ENCODE results near the gene UIMC1. TPM values are rescaled to one million over a fixed set of nuclear protein-coding genes. Genes with fewer than 3 reads are reported as not detected.

The UIMC1 gene
- polyA plus RNA-seq, 12 donors, result 15.1 to 47.4 (median 31.0) TPM; not detected in 1

DNA sequence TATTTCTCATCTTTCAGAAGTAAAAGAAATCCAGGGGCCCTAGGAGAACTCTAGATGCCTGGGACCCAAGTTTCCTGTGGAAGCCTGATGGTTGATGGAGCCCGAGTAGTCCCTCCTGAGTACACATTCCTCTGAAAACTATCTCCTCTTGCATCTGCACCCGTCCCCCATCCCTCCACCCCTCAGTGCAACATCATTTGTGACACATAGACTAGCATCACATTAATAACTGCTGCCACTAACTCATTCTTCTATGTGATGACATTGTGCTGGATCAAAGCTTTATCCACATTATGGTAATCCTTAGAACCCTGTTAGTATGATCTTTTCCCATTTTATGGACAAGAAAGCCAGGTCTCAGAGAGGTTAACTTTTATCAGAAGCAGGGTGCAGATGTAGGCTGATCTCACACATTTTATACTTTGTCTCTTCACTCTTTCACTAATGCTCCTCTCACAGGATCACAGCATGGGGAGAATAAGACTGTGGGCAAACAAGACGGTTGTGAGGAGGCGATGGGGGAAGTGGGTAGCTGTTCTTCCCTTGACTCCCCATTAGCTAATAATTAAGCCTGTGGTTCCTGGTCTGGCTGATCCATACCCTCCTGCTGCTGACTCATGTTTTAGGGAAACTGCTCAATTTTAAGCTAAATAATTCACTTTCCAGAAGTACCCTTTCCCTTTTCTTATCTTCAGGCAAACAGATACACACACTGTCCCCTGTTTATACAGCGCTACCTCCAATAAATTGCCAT lies 103.5 kb downstream of the UIMC1 start:
- no peak for DNase-seq

DNA sequence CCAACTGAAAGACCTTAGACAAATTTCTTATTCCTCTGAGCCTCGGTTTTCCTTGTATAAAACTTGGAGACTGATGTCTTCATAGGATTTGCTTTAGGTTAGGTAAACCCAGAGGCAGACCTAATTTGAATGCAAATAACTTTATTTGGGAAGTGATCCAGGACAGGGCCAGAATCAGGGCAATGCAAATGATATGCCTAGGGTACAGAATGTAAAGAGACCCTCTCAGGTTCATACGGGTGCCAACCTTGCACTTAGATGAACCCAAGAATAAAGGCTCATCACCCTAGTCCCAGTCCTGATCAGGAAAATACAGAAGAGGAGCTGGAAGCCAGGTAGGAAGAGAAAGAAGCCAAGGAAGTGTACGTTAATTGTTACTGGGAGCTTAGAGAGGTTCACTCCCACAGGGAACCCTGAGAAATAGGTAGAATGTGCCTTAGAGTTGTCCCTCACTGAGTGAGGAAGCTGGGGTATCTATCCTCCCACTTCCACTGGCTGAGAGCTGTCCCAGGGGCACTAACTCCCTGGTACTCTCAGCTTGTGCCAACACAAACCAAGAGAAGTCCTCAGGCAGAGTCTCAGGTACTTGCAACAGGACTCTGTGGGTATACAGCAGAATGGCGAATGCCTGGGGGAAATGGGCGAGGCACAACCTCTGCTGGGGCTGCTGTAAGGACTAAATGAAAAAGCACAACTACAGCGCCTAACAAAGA lies 104.3 kb downstream of the UIMC1 start:
- no peak for DNase-seq

DNA sequence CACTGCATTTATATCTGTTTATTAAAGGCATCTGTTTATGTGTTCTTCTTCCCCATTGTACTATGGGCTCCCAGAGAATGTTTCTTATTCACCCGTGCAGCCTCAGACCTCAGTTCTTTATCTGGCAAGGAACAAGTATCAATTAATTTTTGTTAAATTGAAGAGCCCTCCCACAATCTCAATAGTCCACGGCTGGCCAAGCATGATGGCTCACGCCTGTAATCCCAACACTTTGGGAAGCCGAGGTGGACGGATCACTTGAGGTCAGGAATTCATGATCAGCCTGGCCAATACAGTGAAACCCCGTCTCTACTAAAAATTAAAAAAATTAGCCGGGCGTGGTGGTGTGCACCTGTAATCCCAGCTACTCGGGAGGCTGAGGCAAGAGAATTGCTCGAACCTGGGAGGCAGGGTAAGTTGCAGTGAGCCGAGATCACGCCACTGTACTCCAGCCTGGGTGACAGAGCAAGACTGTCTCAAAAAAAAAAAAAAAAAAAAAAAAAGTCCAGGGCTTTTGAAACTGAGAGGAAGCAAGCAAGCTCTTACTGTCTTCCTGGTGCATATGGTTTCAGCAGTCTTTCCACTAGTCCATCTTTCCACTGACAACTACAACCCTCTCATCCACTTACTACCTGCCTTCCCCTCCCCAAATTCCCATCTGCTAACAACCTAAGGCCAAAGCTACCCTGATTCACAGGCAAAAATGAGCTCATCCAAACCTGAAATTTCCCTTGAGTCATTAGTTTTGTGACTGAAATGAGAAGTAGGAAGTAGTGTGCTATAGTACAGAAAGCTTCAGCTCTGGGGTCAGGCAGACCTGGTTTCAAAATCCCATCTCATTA lies 105.1 kb downstream of the UIMC1 start:
- no peak for DNase-seq

DNA sequence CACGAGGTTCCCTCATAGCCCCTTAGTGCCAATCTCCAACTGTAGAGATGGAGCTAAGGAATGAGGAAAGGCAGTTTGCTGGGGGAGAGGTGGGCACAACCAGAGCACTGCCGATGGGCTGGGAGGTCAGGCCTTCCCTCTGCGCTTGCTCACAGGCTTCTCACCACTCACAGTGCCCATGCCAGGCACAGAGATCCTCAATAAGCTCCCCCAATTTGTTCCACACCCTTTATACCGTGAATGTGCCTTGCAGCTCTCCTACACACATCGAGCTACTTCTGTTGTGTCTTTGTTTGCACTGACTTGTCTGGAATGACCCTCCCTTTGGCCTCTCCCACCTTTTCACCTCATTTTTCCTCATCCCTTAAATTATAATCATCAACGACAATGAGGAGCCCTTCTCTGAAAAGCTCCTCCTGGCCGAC lies 105.8 kb downstream of the UIMC1 start:
- no peak for DNase-seq

DNA sequence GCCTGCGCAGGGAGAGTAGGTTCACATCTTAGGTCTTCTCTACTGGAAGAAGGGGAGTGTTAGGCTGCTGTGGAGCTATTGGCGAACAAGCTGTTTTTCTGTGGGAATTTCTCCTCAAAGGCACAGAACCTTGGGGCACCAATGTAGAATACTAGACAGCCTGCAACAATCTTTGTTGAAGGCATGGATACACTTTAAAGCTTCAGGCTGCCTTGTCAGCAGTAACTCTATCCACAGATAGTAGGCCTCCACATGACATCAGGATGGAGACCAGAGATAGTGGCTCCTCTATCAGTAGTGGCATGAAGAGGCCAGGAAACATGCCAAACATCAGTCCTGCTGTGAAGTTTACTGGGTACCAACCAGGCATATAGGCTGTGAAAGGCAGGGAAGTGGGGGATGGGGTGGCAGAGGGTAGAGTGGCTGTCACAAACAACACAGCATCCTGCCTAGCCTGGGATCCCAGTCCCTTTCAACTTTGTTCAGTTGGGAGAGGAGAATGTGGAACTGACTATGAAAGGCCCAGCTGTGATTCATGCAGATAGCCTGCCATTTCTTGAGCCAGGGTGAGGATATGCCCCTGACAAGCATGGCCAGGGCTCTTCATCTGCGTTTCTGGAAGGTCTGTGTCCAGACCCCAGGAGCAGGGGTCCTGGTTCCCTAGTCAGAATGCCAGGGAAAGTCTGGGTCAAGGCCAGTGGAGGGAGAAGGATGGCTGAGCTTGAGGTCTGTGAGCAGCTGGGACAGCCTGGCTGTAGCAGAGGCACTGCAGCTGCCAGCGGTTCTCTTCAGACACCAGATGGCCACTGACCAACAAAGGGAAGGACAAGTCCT lies 106.4 kb downstream of the UIMC1 start:
- DNase-seq, result peak; percentile 29

DNA sequence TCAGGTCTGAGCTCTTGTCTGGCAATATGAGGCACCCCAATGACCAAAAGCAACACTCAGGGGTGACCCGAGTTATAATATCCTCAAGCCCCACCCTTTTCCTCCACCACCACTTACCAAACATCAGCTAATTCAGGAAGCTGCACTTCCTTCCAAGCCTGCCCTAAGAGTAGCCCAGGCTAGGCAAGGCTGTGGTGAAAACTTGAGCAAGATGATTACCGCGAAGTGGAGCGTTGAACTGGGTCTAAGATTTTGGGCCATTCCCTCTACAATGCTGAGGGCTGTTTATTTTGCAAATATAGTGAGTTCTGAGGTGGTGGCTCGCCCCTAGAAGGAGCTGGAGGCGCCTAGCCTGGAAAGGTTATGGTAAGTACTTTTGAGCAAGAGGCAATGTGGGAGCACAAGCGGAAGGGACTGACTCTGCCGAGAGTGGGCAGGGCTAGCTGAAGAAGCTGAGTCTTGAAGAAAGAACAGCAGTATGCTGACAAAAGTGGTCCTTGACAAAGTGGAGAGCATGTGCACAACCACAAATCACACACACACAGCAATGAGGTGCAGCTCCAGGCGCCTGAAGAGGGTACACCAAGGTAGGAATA lies 107.2 kb downstream of the UIMC1 start, which contains the start of gene HK3:
TSS of gene HK3 (minus strand) at position 51 of the 596 bp plus-strand sequence. CDS start 3,187 bp downstream, outside the sequence.
- DNase-seq, result no peak

DNA sequence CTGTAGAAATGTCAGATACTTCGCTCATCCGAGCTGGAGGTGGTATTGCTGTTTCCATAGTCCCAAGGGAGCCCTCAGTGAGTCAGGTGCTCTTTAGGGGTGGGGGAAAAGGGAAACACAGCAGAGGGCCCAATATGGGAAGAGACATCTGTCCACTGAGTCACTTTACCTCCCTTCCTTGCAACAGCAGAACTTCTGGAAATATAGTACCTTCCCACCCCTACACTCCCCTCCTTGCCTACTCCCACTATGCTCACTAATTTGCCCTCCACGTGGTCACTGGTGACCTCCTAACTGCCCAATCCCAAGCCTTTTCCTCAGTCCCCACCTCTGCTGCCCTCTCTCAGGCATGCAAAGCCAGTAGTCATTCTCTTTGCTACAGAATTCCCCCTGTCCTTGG lies 109.3 kb downstream of the UIMC1 start:
- DNase-seq, result no peak

DNA sequence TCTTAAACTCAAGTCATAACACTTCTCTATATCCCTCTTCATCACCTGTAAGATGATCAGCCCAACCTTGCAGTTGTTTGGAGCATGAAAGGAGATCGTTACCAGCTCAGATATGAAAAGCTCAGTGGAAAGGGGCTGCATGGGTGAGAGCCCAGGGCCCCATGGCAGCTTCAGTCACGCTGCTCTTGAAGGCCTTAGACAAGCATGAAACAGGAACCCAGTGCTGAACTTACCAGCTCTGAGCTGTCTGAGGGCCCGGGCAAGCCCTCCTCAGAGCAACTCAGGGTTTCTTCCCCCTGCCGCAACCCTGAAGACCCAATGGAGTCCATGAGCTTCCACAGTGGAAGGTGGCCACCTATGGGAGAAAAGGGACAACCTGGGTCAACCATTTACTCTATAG lies 110.7 kb downstream of the UIMC1 start:
- no peak for DNase-seq

DNA sequence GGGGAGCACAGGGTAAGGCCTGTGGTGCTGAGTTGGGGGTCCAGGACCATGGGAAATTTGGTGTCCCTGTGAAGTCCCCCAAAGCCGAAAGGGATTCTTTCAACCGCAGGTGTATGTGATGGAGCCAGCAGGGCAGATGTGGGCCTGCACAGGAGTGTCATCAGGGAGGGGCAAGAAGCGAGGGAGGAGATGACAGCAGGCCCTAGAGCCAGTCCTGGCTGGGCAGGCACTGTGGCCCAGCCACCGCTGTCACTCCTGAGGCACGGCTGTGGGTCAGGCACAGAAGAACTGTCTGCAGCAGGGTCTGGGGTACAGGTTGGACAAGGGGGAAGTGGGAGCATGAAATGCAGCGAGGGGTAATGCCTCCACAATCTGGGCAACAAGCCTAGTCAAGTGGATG lies 112.3 kb downstream of the UIMC1 start:
- DNase-seq, result no peak

DNA sequence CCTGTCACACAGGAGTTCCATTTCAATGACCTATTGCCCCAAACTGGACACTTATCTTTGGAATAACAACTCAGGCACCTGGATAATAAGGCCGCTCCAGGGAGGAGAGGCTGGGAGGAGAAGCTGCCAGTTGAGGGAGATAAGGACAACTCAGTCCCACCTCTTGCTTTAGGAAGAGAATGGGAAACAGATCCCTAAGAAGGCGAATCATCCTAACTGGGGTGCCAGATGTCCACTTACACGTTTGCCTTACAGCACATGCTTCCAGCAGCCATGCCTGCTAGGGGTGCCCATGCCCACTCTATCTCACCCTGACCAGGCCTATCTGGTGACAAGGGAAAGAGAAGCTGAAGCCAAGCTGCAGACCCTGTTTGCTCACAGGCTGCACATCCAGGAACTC lies 113.9 kb downstream of the UIMC1 start:
- no peak for DNase-seq

DNA sequence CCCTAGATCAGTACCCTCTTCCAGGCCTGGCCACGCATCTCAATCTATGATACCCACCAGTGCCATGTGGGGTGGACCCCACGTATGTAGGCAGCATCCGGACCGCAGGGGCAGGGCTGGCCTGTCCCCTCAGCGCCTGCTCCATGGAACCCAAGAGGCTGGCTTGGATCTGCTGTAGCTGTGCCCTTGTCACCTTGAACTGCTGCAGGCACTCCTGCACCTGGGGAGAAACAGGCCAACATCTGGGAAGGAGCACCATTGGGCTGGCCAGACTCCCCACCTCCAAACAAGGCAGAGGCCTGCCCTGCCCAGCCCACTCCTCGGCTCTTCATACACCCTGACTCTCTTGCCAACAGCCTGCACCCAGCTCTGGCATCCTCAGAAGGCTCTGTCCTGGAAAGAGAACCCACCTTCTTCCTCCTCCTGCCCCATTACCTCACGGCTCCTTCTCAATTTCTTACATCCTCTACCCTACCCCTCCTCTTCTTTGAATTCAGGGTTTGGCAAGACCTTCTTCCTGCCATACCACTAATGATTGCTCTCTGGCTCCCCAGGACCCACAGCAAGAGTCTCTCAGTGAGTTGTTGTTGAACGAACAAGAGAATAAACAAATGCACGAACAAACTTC lies 115.1 kb downstream of the UIMC1 start:
- no peak for DNase-seq

DNA sequence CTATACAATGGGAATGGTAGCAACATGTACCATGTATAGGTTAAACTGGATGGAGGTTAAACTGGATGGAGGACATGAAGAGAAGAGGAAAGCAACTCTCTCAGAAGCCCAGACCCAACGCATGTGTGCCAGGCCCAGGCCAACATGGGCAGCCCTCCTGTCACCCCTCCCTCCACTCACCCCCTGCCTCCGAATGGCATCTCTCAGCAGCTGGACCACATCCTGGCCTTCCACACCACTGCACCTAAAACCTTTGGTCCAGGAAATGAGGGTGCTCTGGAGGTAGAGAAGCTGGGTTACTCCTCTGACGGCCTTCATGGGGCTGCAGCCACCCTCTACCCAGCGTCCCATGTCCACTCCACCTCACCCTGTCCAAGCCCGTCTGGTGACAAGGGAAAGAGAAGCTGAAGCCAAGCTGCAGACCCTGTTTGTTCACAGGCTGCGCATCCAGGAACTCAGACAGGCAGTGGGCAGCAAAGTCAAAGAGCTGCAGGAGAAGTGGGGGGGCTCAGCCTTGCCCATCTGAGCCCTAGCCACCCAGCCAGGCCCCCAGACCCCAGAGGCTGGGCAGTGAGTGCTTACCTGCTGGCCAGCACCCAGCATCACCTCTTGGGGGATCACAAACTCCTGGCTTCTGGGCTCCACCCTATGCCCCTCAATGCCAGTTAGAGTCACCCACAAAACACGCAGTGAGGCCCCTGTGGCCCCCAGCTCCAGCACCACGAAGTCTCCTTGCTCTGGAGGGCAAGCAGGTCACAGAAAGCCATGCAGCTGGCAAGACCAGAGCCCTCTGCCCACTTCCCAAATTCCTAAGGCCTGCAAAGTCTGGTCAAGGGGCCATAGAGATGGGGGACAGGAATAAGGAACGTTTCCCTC lies 115.9 kb downstream of the UIMC1 start:
- DNase-seq, result no peak

DNA sequence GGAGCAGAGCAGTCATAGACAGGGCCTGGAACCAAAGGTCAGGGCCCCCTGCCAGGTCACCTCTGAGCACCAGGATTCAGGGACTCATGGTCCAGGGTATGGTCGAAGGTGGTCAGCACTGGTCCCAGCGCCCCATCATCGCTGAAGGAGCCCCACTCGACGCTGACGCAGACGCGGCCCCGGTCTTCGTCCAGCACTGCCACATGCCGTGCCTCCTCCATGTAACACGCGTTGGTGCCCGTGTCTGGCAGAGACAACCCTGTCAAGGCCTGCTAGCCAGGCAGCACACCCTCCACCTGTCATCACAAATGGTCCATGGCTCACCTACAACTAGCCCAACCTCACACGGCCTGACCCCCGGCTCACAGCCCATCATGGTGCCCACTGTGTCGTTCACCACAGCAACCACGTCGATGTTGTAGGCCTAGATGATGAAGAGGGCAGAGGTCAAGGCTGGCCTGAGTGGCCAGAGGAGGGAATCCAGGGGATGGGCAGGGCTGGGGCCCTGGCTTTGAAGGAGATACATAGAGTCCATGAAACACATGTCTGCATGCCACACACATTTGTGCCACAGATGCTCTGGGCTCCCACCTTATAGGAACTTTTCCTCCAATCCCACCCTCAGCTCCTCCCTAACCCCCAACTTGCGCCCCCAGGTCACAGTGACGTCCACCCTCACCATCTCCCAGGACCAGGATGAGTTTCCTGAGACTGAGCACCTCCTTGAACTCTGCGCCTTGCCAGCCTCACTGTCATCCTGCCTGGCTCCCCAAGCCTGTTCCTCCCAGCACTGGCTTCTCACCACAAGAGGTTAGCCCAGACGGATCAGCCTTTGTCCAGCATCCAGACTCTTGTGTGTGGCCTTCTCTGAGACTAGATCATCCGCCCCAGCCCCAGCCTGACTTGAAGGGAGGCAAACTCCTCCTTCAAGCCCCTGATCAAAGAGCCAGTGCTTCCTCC lies 117.0 kb downstream of the UIMC1 start:
- no peak for DNase-seq

DNA sequence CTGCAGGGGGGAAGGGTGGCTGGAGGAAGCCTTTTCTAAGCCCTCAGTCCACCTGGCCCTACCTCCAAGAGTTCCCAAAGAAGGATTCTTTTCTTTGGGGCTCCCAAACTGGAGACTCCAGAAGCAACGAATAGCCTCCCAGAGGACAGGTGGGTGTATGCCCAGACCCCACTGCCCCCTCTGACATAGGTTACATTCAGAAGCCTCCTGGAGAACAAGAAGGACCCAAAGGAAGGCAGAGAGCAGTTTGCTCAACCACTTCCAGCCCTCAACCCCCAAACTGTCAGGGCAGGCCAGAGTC lies 117.8 kb downstream of the UIMC1 start:
- no peak for DNase-seq

DNA sequence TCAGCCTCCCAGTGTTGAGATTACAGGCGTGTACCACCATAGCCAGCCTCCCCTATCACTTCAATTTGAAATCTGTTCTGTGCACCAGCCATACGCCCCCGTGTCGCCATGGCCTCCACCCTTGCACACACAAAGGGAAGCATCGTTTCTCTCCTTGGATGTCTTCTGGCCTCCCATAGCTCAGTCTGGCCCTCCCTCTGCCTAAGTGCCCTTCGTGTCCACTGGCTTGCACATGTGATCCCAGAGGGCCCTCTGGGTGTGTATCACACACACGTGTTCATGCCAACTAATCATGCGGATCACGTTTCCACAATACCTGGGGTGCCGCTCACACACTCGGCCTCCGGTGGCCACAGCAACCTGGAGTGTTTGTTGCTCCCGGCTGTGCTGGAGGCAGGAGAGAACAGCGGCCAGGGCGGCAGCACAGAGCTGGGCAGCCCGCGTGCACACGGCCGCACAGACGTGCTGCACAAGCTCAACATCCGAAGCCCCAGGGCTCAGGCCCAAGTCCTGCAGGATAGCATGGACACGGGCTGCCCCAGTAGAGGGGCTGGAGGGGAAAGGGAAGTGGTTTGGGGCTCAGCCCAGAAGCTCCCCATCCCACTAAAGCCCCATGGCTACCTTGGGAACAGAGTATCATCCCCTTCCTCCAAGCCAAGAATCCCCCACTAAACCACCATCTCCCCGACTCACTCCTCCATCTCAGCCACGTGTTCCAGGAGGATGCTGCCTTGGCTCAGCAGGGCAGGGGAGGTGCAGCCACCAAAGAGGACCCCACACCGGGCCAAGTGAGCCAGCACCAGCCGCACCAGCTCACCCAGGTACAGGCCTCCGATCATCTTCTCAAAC lies 118.3 kb downstream of the UIMC1 start:
- no peak for DNase-seq

DNA sequence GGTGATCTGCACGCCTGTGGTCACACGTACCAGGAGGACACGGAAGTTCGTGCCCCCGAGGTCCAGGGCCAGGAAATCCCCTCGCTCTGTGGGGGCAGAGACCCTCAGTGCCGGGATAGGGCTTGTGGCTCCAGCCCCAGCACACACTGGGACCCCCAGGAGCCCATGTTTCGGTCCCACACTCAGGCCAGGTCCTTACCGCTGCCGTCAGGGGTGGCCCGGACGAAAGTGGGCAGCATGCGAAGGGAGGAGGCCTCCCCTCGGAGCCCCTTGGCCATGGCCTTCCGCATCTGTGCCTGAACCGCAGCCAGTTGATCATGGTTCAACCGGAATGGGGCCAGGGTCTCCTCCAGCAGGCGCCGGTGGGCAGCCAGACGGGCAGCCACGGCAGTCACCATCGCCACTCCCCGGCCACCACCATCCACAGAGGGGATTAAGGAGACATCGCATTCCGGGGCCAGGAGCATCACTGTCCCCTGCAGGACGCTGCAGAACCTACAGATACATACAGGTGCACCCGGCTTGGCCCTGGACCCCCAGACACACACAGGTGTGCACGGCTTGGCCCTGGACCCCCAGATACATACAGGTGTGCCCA lies 119.2 kb downstream of the UIMC1 start:
- DNase-seq, result no peak
